Fibroblast of villous mesenchyme (primary cell): ENCODE measurements around the gene MED13L. TPM values are rescaled to one million over a fixed set of nuclear protein-coding genes. Genes with fewer than 3 reads are reported as not detected.

Experiments used
- DNase-seq: peaks from one replicate; pipeline ENCODE4 v3.0.0-alpha.2; 2010; ENCODE audit warnings: low read depth
- H3K4me3 ChIP-seq: 2 replicates; pipeline ENCODE4 v1.5.1; 2011; ENCODE audit warnings: low read depth, mild to moderate bottlenecking, low read length
- total RNA-seq: library from RNA; depleted of rRNA; stranded (reverse); fragments of >200 nt; gene quantifications from 2 replicates; pipeline ENCODE4 v1.2.3, GENCODE V29; 2012
- TF ChIP-seq, protein P1 (sequence below): IDR thresholded peaks from 2 replicates; pipeline ENCODE4 v1.5.1; 2012; ENCODE audit warnings: low read depth, mild to moderate bottlenecking, low read length; ENCODE audit not compliant: insufficient read depth

MED13L gene
- total RNA-seq, 1 donor = 189 TPM

DNA sequence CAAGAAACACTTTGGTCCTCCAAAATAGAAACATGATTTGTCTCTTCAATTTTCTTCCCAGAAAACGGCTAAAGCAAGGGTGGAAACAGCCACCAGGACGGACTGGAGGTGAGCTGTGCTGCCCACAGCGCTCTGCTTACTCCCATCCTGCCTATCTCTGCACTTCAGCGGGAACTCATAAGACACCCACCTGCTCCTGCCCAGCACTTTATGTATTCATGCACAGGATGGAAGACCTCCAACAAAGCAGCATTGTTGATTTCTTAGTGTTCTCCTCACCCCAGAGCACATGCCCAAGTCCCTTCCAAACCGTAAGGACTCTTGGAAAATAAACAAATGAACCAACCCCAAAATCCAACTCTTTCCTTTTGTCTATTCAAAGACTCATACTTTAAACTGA lies 277.2 kb downstream of the MED13L start:
- TF ChIP-seq, protein P1, sequence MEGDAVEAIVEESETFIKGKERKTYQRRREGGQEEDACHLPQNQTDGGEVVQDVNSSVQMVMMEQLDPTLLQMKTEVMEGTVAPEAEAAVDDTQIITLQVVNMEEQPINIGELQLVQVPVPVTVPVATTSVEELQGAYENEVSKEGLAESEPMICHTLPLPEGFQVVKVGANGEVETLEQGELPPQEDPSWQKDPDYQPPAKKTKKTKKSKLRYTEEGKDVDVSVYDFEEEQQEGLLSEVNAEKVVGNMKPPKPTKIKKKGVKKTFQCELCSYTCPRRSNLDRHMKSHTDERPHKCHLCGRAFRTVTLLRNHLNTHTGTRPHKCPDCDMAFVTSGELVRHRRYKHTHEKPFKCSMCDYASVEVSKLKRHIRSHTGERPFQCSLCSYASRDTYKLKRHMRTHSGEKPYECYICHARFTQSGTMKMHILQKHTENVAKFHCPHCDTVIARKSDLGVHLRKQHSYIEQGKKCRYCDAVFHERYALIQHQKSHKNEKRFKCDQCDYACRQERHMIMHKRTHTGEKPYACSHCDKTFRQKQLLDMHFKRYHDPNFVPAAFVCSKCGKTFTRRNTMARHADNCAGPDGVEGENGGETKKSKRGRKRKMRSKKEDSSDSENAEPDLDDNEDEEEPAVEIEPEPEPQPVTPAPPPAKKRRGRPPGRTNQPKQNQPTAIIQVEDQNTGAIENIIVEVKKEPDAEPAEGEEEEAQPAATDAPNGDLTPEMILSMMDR = no peak
- H3K4me3 ChIP-seq = no peak overlapping the region
- no peak for DNase-seq

DNA sequence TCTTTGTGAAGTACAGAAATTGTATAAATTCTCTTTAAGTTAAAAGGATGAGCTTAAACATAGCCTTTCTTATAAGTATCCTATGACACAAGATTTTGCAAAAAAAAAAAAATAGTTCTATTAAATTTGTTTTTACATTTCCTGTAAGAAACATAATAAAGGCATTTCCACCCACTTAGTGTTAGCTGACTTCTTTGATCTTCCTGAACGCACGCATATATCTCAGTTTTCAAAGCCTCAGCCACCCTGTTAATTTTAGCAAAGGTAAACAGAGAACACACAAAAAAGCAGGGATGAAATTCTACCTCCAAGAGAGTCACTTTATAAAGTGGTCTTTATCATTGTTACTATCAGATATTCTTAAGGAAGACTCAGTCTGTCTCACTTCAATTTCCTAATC lies 277.9 kb downstream of the MED13L start:
- no peak for DNase-seq
- TF ChIP-seq, protein P1 = no peak
- H3K4me3 ChIP-seq = no peak overlapping the region

DNA sequence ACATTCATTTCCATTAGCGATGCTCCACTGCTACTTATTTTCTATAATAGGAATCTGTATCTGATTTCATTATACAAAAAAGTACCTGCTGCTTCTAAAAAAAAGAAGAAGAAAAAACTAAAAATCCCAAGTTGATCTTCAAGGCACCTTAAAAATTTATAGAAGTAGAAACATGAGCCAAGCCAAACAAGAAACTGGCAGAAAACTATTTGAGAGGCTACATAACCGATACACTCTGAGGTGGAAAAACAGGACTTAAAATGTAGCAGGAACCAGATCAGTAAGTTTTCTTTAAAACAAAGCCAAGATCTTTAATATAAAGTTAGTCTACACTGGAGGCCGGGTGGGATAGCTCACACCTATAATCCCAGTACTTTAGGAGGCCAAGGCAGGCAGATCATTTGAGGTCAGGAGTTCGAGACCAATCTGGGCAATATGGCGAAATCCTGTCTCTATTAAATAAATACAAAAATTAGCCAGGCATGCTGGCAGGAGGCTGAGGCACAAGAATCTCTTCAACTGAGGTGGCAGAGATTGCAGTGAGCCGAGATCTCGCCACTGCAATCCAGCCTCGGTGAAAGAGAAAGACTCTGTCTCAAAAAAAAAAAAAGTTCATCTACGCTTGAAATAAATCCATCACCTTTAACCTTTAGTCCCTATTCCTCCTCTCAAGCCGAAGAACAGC lies 278.6 kb downstream of the MED13L start:
- TF ChIP-seq, protein P1 = no peak
- peak; percentile 7 for DNase-seq
- no peak overlapping the region for H3K4me3 ChIP-seq

DNA sequence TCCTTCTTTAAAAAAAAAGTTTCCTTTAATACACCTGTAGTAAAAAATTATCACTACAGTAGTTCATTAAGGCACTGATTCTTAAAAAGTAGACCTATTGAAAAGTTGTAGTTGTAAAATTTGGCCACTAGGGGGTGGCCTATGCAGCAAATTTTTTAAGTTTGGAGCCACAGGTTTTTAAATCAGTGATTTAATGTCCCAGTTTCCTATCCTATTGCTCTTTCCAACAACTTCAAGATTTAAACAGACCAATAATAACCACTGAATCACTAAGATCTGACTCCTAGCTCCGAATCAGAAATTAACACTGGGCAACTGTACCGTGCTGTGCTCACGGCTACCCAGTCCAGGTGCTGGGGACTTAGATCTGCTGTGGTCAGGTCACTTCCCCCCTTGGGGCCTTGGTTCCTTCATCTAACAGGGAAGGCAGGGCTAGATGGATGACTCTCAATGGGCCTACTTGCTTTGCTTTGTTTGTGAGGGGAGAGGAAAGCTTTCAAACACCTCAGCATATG lies 279.3 kb downstream of the MED13L start:
- H3K4me3 ChIP-seq = no peak overlapping the region
- DNase-seq = peak; percentile 74
- TF ChIP-seq, protein P1 = peak; percentile 69

DNA sequence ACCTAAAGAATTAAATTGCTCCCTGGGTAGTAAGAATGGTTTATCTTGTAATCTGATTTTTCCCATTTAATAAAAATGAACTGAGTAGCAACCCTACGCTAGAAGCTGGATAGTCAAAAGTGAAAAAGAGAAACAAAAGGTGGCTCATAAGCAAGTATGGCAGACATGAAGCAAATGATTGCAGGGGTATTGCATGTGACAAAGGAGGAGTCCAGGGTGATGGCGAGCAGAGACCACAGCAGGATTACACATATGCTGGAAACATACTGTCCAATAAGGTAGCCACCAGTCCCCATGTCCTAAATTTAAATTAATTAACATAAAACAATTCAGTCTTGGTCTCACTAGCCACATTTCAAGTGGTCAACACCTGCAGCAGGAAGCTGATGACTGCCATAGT lies 283.8 kb downstream of the MED13L start:
- TF ChIP-seq, protein P1 = no peak
- no peak for DNase-seq
- H3K4me3 ChIP-seq = no peak overlapping the region

DNA sequence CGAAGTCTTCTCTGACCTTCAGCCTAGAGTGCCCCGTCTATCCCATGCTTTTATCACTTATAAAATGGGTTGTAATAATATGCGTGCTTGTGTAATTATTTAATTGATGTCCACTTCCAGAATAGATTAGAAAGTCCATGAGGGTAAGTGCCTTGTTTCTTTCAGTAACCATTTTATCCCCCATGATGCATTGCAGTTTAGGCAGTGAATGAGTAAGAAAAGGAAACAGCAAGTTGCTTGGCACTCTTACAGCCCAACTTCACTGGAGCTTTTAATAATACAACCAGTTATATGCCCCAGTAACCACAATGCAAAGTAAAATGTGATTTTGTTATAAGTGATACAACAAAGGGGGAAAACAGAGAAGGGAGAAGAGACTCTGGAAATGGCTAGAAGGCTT lies 287.3 kb downstream of the MED13L start:
- H3K4me3 ChIP-seq = no peak overlapping the region
- TF ChIP-seq, protein P1 = no peak
- no peak for DNase-seq
